Right lobe of liver (tissue), 6 donors: Measurements from ENCODE around the gene ZNF267. TPM values are rescaled to one million over a fixed set of nuclear protein-coding genes. Genes with fewer than 3 reads are reported as not detected.
A peak's percentile ranks its signal among the peaks of the same experiment; 100 is the strongest.

ENCODE experiments used
- ATAC-seq, 4 donors: fragments of 200-7000 bp; cut with Tn5 transposase; one replicate each; pipeline ENCODE4 v1.9.1; 2020; ENCODE audit warnings: mild to moderate bottlenecking in 4 of 4, moderate library complexity in 4 of 4
- DNase-seq, 3 donors: peaks; one replicate each; pipeline ENCODE4 v3.0.0-alpha.2; 2020
- H3K27ac ChIP-seq, 3 donors: fragments of 200-600 bp; one replicate each; pipeline ENCODE4 v1.8.0; 2022
- H3K27me3 ChIP-seq, 2 donors: fragments of 200-600 bp; one replicate each; pipeline ENCODE4 v1.8.0; 2022
- H3K36me3 ChIP-seq, 4 donors: fragments of 200-600 bp; sonication (generic) in 1 of 4; one replicate each; pipeline versions ENCODE4 v1.5.1 to v1.8.0; 2017 to 2022; ENCODE audit warnings: control low read depth in 1 of 4
- H3K4me1 ChIP-seq, 4 donors: fragments of 200-600 bp; sonication (generic) in 1 of 4; one replicate each; pipeline versions ENCODE4 v1.5.1 to v1.8.0; 2017 to 2022; ENCODE audit warnings: control low read depth in 1 of 4
- H3K4me3 ChIP-seq, 3 donors: fragments of 200-600 bp; one replicate each; pipeline ENCODE4 v1.8.0; 2022
- H3K9me3 ChIP-seq, 4 donors: fragments of 200-600 bp; sonication (generic) in 1 of 4; one replicate each; pipeline versions ENCODE4 v1.5.1 to v1.8.0; 2017 to 2022; ENCODE audit warnings: control low read depth in 1 of 4
- CTCF ChIP-seq, 4 donors: fragments of 200-600 bp in 3 of 4; fragments of 450-650 bp in 1 of 4; IDR thresholded peaks; one replicate each; pipeline versions ENCODE4 v1.5.1 to v1.8.0; 2016 to 2022; ENCODE audit warnings: antibody characterized with exemption in 4 of 4, mild to moderate bottlenecking in 2 of 4
- POLR2A ChIP-seq: fragments of 450-650 bp; IDR thresholded peaks from one replicate; pipeline ENCODE4 v1.6.1; 2017; ENCODE audit warnings: antibody characterized with exemption, mild to moderate bottlenecking
- WGBS: methylation state at CpG from one replicate; pipeline ENCODE4 v1.1.6; 2018; ENCODE audit warnings: low coverage, low lambda C conversion rate; ENCODE audit not compliant: insufficient coverage; ENCODE audit errors: missing lambda C conversion rate; 5-methylcytosine and 5-hydroxymethylcytosine counted together
- intact Hi-C, 2 donors: fragments of 100-400 bp; cut with DNase I; formaldehyde crosslinking; loops; one replicate each; pipeline versions ENCODE4 v1.11.2 to v1.14.1; 2022
- total RNA-seq, 6 experiments: library from RNA; depleted of rRNA in 2 of 6; stranded (reverse); fragments of >200 nt in 2 of 6; fragmentation: NEBNext Ultra II Directional in 3 of 6; extraction: Animal tissue kit (Norgen Biotek cat#: 25700) in 3 of 6; gene quantifications; one replicate each; pipeline versions ENCODE4 v1.1.0 to v1.2.4, GENCODE V29; 2016 to 2023
- donor health status: DM: no; HTN: yes; CAD: no.
- donor health status: DM: no; HTN: no; CAD: no.
- donor health status: DM: no; HTN: no; CAD: no.
- donor health status: DM: no; HTN: yes; CAD: no.
- donor health status: DM: no; HTN: yes; CAD: no.

ZNF267 gene
- total RNA-seq, 6 experiments from 2014 or later, result 2.7 to 5.6 (median 3.7) TPM

DNA sequence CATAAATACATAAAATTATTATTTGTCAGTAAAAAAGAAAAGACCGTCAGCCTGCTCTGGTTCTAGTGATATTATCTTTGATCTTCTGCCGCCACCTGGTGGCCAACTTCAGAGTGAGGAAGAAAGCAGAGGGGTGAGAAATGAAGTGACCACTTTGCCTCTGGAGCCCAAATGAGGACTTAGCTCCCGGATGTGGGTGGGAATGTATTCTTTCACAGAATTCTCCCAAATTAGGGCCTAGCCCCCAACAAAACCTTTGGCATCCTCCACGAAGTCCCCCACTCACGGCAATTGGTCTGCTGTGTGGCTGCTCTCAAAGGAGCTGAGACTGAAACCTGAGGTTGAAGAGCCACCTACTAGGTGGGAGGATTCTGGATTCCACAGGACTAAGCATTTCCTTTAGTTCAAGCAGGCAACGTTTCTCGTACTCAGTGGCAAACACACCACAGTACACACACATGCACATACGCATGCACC lies 4.9 kb upstream of the ZNF267 start:
- no peak overlapping the region for H3K4me3 ChIP-seq
- intact Hi-C loops, result no loop called here
- peak overlapping the region in 2 of 3 donors; percentile 45 to 49 for H3K27ac ChIP-seq
- 14% methylated on average over 7 of the region's 8 CpGs for WGBS
- no peak for TF ChIP-seq POLR2A
- TF ChIP-seq CTCF (IDR thresholded peaks at IDR 0.05), result peak; percentile 78 to 89 (median 88)
- ATAC-seq (peak; percentile 72 to 75 (median 75)), DNase-seq (peak; percentile 64 to 81 (median 77))
- no peaks in the 10 kb centered on the region for H3K36me3 ChIP-seq
- peaks cover 0 to 7% (median 0%) of the 10 kb centered on the region in 4 donors for H3K4me1 ChIP-seq
- no peaks in the 10 kb centered on the region for H3K27me3 ChIP-seq
- H3K9me3 ChIP-seq, result no peaks in the 10 kb centered on the region

GRCh38 chr16:31869511-31870201 lies 4.0 kb upstream of the ZNF267 start:
- TF ChIP-seq CTCF (IDR thresholded peaks at IDR 0.05) (no peak), POLR2A (no peak)
- DNase-seq (peak in 1 of 3 donors; percentile 56), ATAC-seq (peak; percentile 60 to 74 (median 66))
- H3K4me3 ChIP-seq, result no peak overlapping the region
- no peaks in the 10 kb centered on the region for H3K9me3 ChIP-seq
- H3K27me3 ChIP-seq, result no peaks in the 10 kb centered on the region
- H3K36me3 ChIP-seq, result no peaks in the 10 kb centered on the region
- H3K4me1 ChIP-seq, result peaks cover 0 to 8% (median 0%) of the 10 kb centered on the region in 4 donors
- H3K27ac ChIP-seq, result peak overlapping the region; percentile 47 to 76 (median 58)
- 31% methylated on average over 4 of the region's 4 CpGs for WGBS
- intact Hi-C loops, result no loop called here

DNA sequence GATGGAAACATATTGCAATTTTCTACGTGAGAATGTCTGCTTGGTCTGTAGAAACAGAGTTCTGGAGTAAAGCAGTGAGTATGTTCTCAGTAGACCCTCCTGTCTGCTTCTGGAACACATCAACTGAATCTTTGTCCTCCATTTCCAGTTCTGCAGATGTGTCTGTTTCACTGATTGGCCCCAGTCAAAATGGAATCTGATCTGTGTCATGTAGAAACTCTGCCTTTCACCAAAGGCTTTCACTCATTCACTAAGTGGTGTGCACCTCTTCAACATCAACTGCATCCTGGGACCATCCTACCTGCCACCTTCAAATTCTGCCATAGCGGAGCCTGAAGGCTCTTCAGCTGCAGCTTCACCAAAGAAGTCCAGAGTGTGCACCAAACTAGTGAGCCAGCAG lies 2.8 kb upstream of the ZNF267 start:
- no peak for TF ChIP-seq POLR2A
- TF ChIP-seq CTCF (IDR thresholded peaks at IDR 0.05), result no peak
- intact Hi-C loops, result no loop called here
- H3K4me3 ChIP-seq, result no peak overlapping the region
- peaks cover 0 to 13% (median 0%) of the 10 kb centered on the region in 4 donors for H3K4me1 ChIP-seq
- no peaks in the 10 kb centered on the region for H3K27me3 ChIP-seq
- peak overlapping the region in 1 of 3 donors; percentile 58 for H3K27ac ChIP-seq
- DNase-seq, result no peak
- H3K9me3 ChIP-seq, result no peaks in the 10 kb centered on the region
- 59% methylated on average over 2 of the region's 2 CpGs for WGBS
- ATAC-seq, result no peak
- H3K36me3 ChIP-seq, result no peaks in the 10 kb centered on the region

GRCh38 chr16:31871510-31871909 lies 2.1 kb upstream of the ZNF267 start:
- TF ChIP-seq POLR2A (no peak), CTCF (IDR thresholded peaks at IDR 0.05) (no peak)
- no peaks in the 10 kb centered on the region for H3K9me3 ChIP-seq
- H3K27me3 ChIP-seq, result no peaks in the 10 kb centered on the region
- 72% methylated on average over 3 of the region's 3 CpGs for WGBS
- H3K4me1 ChIP-seq, result peaks cover 0 to 13% (median 0%) of the 10 kb centered on the region in 4 donors
- no peak overlapping the region for H3K4me3 ChIP-seq
- DNase-seq, result no peak
- intact Hi-C loops, result no loop called here
- H3K27ac ChIP-seq, result no peak overlapping the region
- H3K36me3 ChIP-seq, result no peaks in the 10 kb centered on the region
- ATAC-seq, result no peak
